ENCODE measurements around the gene ARMS2. TPM values are rescaled to one million over a fixed set of nuclear protein-coding genes. Genes with fewer than 3 reads are reported as not detected.

Gene ARMS2
- total RNA-seq, 2 donors from 2014 or later = not detected

GRCh38 chr10:122500726-122501125, 46.3 kb downstream of the ARMS2 start:
- H3K4me1 Mint-ChIP-seq = peaks cover 11% of the 10 kb centered on the region
- H3K27ac Mint-ChIP-seq = no peak overlapping the region
- no peak for TF ChIP-seq CTCF (conservative IDR thresholded peaks at IDR 0.05)
- Histone ChIP-seq H3K4me1 (ENCODE audit: control insufficient read depth, insufficient read depth, low read length) (peaks cover 3% of the 10 kb centered on the region), H3K4me3 (ENCODE audit: low read length) (no peak overlapping the region), H3K27ac (ENCODE audit: low read depth, low read length) (no peak overlapping the region), H3K9me3 (ENCODE audit: control insufficient read depth, low read length) (no peaks in the 10 kb centered on the region), H3K36me3 (ENCODE audit: control insufficient read depth, insufficient read depth, low read length) (no peaks in the 10 kb centered on the region), H3K9ac (ENCODE audit: extremely low read depth, low read length, poor library complexity, severe bottlenecking) (no peak overlapping the region), H3K27me3 (ENCODE audit: control insufficient read depth, insufficient read depth, low read length, poor library complexity, severe bottlenecking) (peaks cover 16% of the 10 kb centered on the region)
- no peak for DNase-seq
- no peak overlapping the region for H3K4me3 Mint-ChIP-seq
- no peaks in the 10 kb centered on the region for H3K36me3 Mint-ChIP-seq (ENCODE audit: low read depth)
- 90 to 95% methylated on average over 4 to 6 of the region's 6 CpGs for WGBS, 2 experiments (ENCODE audit: insufficient coverage in 1 of 2, insufficient read length in 1 of 2)
- peaks cover 33% of the 10 kb centered on the region for H3K27me3 Mint-ChIP-seq (ENCODE audit: insufficient read depth)
- H3K9me3 Mint-ChIP-seq = no peaks in the 10 kb centered on the region

GRCh38 chr10:122503012-122503411, 48.6 kb downstream of the ARMS2 start:
- no peak for DNase-seq
- WGBS, 2 experiments (ENCODE audit: insufficient coverage in 1 of 2, insufficient read length in 1 of 2) = 84 to 94% methylated on average over 8 to 13 of the region's 13 CpGs
- Mint-ChIP-seq H3K4me1 (peaks cover 12% of the 10 kb centered on the region), H3K27ac (peak overlapping the region; percentile 35), H3K36me3 (ENCODE audit: low read depth) (no peaks in the 10 kb centered on the region), H3K9me3 (no peaks in the 10 kb centered on the region), H3K4me3 (no peak overlapping the region), H3K27me3 (ENCODE audit: insufficient read depth) (peaks cover 41% of the 10 kb centered on the region)
- H3K4me1 ChIP-seq (ENCODE audit: control insufficient read depth, insufficient read depth, low read length) = peaks cover 2% of the 10 kb centered on the region
- H3K4me3 ChIP-seq (ENCODE audit: low read length) = no peak overlapping the region
- H3K36me3 ChIP-seq (ENCODE audit: control insufficient read depth, insufficient read depth, low read length) = no peaks in the 10 kb centered on the region
- H3K9me3 ChIP-seq (ENCODE audit: control insufficient read depth, low read length) = no peaks in the 10 kb centered on the region
- no peak overlapping the region for H3K9ac ChIP-seq (ENCODE audit: extremely low read depth, low read length, poor library complexity, severe bottlenecking)
- peaks cover 12% of the 10 kb centered on the region for H3K27me3 ChIP-seq (ENCODE audit: control insufficient read depth, insufficient read depth, low read length, poor library complexity, severe bottlenecking)
- H3K27ac ChIP-seq (ENCODE audit: low read depth, low read length) = peak overlapping the region; percentile 34
- no peak for TF ChIP-seq CTCF (conservative IDR thresholded peaks at IDR 0.05)

GRCh38 chr10:122503886-122504609, 49.6 kb downstream of the ARMS2 start:
- H3K27me3 ChIP-seq (ENCODE audit: control insufficient read depth, insufficient read depth, low read length, poor library complexity, severe bottlenecking) = peaks cover 5% of the 10 kb centered on the region
- no peak for DNase-seq
- H3K4me3 ChIP-seq (ENCODE audit: low read length) = no peak overlapping the region
- H3K27ac Mint-ChIP-seq = no peak overlapping the region
- H3K36me3 ChIP-seq (ENCODE audit: control insufficient read depth, insufficient read depth, low read length) = no peaks in the 10 kb centered on the region
- peaks cover 22% of the 10 kb centered on the region for H3K4me1 Mint-ChIP-seq
- WGBS, 2 experiments (ENCODE audit: insufficient coverage in 1 of 2, insufficient read length in 1 of 2) = 92 to 93% methylated on average over 7 to 17 of the region's 17 CpGs
- no peak overlapping the region for H3K9ac ChIP-seq (ENCODE audit: extremely low read depth, low read length, poor library complexity, severe bottlenecking)
- H3K9me3 ChIP-seq (ENCODE audit: control insufficient read depth, low read length) = no peaks in the 10 kb centered on the region
- TF ChIP-seq CTCF (conservative IDR thresholded peaks at IDR 0.05) = no peak
- H3K4me1 ChIP-seq (ENCODE audit: control insufficient read depth, insufficient read depth, low read length) = peaks cover 8% of the 10 kb centered on the region
- H3K4me3 Mint-ChIP-seq = no peak overlapping the region
- H3K36me3 Mint-ChIP-seq (ENCODE audit: low read depth) = no peaks in the 10 kb centered on the region
- no peak overlapping the region for H3K27ac ChIP-seq (ENCODE audit: low read depth, low read length)
- H3K27me3 Mint-ChIP-seq (ENCODE audit: insufficient read depth) = peaks cover 40% of the 10 kb centered on the region
- no peaks in the 10 kb centered on the region for H3K9me3 Mint-ChIP-seq
